Measurements from ENCODE around the gene AFAP1L1. TPM values are rescaled to one million over a fixed set of nuclear protein-coding genes. Genes with fewer than 3 reads are reported as not detected.

AFAP1L1 gene
- total RNA-seq, 2 experiments from 2014 or later: not detected

DNA sequence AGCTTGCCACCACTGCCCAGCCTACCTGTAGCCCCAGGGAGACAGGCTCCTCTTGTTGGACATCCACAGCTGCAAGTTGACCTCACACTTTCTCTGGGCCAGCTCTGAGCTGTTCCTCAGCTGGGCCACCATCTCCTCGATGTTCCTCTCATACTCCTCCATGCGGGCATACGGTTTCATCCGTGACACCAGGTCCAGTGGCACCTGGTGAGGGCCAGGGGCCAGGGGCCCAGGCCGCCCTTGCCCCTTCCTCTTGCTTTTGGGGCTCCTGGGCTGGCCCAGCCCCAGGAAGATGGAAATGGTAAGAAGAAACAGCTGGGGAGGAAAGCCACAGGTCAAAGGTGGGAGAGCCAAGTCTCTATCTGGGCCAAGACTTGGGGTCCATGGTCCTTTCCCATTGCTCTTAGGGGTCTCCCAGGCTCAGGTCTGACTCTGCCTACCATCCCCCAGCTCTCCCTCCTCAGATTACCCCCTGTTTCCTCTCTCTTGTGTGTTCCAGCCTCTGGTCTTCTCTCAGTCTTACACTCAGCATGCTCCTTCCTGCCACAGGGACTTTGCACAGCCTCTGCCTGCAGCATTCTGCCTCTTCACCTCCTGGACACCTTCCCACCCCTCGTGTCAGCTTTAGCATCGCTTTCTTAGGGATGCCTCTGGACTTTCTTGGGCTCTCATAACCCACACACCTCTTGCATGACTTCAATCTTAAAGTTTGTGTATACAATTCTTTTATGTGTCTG, 105.2 kb downstream of the AFAP1L1 start:
- Mint-ChIP-seq H3K9me3 (no peaks in the 10 kb centered on the region), H3K4me1 (ENCODE audit: low read depth) (no peaks in the 10 kb centered on the region), H3K27ac (no peak overlapping the region), H3K4me3 (no peak overlapping the region), H3K27me3 (peaks cover under 1% of the 10 kb centered on the region), H3K36me3 (no peaks in the 10 kb centered on the region)
- ChIA-PET POLR2A (no interaction called here), CTCF (interaction anchor here (1.8 kb wide), 1 partner anchor 9 kb away, joined by 9 read pairs; no protein-coding TSS in a partner anchor)
- intact Hi-C loops (cut with micrococcal nuclease): no loop called here
- DNase-seq: no peak

DNA sequence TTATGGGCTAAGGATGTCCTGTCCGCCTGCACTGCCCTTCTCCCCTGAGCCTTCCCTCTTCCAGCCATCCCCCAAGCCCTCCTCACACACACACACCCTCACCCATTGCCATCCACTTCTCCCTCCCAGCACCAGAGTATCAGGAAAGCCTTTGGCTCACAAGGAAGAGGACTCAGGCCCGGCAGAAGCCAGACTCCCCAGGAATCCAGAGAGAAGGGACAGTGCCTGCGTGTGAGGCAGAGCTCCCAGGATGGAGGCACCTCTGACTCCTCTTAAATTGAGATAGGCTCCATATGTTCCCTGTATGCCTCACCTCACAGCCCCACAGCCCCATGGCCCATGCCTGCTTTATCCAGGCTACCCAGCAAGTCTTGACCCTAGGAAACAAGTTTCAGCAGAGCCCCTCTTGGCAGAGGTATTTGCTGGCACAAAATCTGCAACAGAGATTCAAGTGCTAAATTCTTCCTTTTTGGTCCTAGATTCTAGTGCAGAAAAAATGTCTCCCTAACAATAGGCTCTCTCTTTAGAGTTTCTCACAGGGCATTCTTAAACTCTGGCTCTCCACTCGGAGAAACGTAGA, 106.7 kb downstream of the AFAP1L1 start:
- no peaks in the 10 kb centered on the region for H3K4me1 Mint-ChIP-seq (ENCODE audit: low read depth)
- H3K27ac Mint-ChIP-seq: no peak overlapping the region
- peaks cover 1% of the 10 kb centered on the region for H3K27me3 Mint-ChIP-seq
- intact Hi-C loops (cut with micrococcal nuclease): no loop called here
- no peak for DNase-seq
- CTCF ChIA-PET: interaction anchor here (0.6 to 9.5 kb wide), 2 partner anchors 15 to 184 kb away, joined by 3 to 65 read pairs; no protein-coding TSS in a partner anchor
- no peak overlapping the region for H3K4me3 Mint-ChIP-seq
- POLR2A ChIA-PET: no interaction called here
- H3K9me3 Mint-ChIP-seq: no peaks in the 10 kb centered on the region
- no peaks in the 10 kb centered on the region for H3K36me3 Mint-ChIP-seq

DNA sequence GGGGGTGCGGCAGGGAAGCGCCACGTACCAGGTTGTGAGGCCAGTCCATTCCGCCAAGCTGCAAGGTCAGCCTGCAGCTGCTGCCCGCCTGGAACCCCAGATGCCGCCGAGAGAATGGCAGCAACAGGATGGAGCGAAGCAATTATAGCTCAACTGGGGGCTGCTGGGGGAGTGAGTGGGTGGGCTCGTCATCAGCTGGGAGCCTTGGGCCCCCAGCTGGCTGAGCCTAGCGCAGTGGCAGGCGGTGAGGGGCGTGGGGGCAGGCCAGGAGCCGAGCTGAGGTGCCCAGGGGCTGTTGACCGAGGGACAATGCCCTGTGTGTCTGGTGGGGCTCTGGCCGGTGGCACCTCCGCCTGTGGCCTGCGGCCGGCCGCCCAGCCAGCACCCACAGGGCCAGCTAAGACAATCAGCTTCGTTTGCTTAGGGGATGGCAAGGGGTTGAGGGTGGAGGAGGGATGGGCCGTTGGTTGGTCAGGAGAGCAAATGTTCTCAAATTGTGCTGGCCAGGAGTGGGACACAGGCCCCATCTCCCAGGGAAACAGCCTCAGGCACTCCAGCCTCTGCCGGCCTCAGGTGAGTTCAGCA, 107.6 kb downstream of the AFAP1L1 start, which contains the start of gene IL17B:
Gene IL17B, minus strand, starts transcription at position 116 of the 585 bp plus-strand sequence. Its CDS starts 67 bp downstream, at position 49.
- H3K4me3 Mint-ChIP-seq: no peak within 1 kb of the TSS
- CTCF ChIA-PET: interaction anchor here (1.0 to 9.5 kb wide), 6 partner anchors 10 to 185 kb away, joined by 3 to 65 read pairs (median 26); no protein-coding TSS in a partner anchor
- no peaks in the 10 kb centered on the region for H3K4me1 Mint-ChIP-seq (ENCODE audit: low read depth)
- peaks cover 1% of the 10 kb centered on the region for H3K27me3 Mint-ChIP-seq
- intact Hi-C loops (cut with micrococcal nuclease): no loop called here
- DNase-seq: no peak
- POLR2A ChIA-PET: no interaction called here
- H3K27ac Mint-ChIP-seq: no peak within 1 kb of the TSS
- no peaks in the 10 kb centered on the region for H3K36me3 Mint-ChIP-seq
- no peaks in the 10 kb centered on the region for H3K9me3 Mint-ChIP-seq

DNA sequence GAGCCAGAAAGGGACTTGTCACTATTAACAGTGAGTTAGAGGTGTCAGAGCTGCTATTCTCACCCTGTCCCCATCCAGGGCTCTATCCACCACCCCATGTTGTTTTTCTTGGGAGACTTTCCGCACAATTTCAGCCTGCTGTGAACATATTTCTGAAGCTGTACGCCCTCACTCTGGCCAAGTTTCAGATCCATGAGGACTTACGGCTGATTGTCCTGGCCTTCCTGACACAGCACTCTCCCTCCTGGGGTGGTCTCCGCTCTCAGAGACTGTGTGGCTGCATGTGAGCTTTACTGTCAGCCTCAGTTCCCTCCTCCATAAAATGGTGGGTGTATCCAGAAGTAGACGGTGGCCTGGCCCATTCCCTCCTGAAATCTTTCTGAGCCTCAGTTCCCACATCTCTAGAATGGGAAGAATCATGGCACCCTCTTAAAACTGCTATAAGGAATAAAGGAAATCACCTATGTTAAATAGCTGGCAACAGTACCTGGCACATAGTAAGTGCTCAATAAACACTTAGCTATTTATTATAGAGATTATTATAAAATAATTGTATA, 108.2 kb downstream of the AFAP1L1 start:
- intact Hi-C loops (cut with micrococcal nuclease): loop anchor here (5.0 kb wide), 1 partner anchor 237 kb away; no protein-coding TSS in a partner anchor
- H3K27ac Mint-ChIP-seq: no peak overlapping the region

DNA sequence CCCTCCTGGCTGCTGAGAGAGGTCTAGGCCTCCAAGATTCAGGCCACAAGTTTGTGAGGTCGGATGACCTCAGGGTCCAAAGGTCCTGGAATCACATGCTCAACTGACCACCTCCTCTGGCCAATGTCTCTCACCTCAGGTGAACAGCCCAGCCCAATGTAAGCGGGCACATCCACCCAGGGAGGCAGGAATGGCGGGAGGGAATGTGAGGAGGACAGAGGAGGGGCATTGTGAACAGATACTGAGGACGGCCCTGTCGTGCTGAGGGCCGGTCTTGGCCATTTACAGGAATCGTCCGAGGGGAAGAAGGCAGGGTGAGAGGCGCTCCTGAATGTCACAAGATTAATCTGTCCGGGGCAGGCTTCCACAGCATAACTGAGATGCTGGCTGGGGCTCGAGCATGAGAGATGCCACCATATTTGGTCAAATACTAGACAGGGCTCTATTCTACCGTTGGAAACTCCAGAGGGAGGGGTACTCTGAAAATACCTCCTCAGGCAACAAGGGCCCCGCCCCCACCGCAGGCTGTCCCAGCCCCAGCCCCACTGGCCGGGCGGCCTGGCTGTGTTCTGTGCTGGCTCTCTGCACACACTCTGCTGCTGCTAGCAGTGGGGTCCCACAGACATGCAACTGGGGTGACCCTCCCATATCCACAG, 108.9 kb downstream of the AFAP1L1 start:
- Mint-ChIP-seq H3K27ac (no peak overlapping the region), H3K36me3 (no peaks in the 10 kb centered on the region), H3K9me3 (no peaks in the 10 kb centered on the region), H3K4me1 (ENCODE audit: low read depth) (no peaks in the 10 kb centered on the region), H3K27me3 (peaks cover 1% of the 10 kb centered on the region), H3K4me3 (no peak overlapping the region)
- intact Hi-C loops (cut with micrococcal nuclease): loop anchor here (5.0 kb wide), 1 partner anchor 237 kb away; no protein-coding TSS in a partner anchor
- DNase-seq: no peak
- CTCF ChIA-PET: interaction anchor here (0.9 to 9.5 kb wide), 13 partner anchors 8 to 238 kb away, joined by 3 to 65 read pairs (median 5); no protein-coding TSS in a partner anchor
- POLR2A ChIA-PET: no interaction called here

More for the DNA sequence above, 108.2 kb downstream of the AFAP1L1 start:
- Mint-ChIP-seq H3K9me3 (no peaks in the 10 kb centered on the region), H3K4me1 (ENCODE audit: low read depth) (no peaks in the 10 kb centered on the region), H3K27me3 (peaks cover 1% of the 10 kb centered on the region), H3K4me3 (no peak overlapping the region), H3K36me3 (no peaks in the 10 kb centered on the region)
- POLR2A ChIA-PET: no interaction called here
- CTCF ChIA-PET: interaction anchor here (1.0 to 9.5 kb wide), 7 partner anchors 10 to 238 kb away, joined by 3 to 65 read pairs (median 9); no protein-coding TSS in a partner anchor
- DNase-seq: no peak

DNA sequence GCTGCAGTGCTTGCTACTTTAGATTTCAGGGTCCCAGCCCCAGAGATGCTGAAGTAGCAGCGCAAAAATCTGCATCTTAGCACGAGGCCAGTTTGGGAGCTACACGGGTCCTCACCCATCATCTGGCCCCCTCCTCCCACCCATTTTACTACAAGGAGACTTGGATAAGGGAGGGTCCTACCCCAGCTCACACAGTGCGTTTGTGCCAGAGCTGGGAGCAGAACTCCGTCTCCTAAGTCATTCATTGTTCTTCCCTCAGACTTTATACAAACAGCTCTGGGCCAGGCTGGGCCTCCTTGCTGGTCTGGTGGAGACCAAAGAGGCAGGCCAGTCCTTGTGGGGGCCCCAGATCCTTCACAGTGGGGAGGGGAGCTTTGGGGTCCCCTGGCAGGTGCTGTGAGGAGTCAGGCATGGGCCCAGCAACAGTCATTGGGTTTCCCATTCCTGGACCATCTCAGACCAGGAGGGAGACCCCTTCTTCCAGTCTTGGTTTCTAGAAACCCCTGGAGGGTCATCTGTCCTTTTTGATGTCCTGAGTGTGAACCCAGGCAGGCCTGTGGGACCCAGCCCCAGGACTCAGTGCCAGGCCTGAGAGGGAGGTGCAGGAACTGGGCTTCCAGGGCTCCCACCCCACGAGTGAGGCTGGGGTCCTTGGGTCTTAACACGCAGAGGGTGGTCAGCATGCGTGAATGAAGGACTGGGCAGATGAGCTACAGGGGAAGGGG, 109.8 kb downstream of the AFAP1L1 start:
- intact Hi-C loops (cut with micrococcal nuclease): loop anchor here (5.0 kb wide), 1 partner anchor 236 kb away; no protein-coding TSS in a partner anchor
- Mint-ChIP-seq H3K27ac (no peak overlapping the region), H3K9me3 (no peaks in the 10 kb centered on the region), H3K4me3 (no peak overlapping the region), H3K27me3 (peaks cover 1% of the 10 kb centered on the region), H3K4me1 (ENCODE audit: low read depth) (no peaks in the 10 kb centered on the region), H3K36me3 (no peaks in the 10 kb centered on the region)
- no peak for DNase-seq
- CTCF ChIA-PET: interaction anchor here (0.9 to 9.5 kb wide), 20 partner anchors 9 to 241 kb away, joined by 3 to 65 read pairs (median 4); no protein-coding TSS in a partner anchor
- POLR2A ChIA-PET: interaction anchor here (0.5 kb wide), 1 partner anchor 116 kb away, joined by 3 read pairs; no protein-coding TSS in a partner anchor

DNA sequence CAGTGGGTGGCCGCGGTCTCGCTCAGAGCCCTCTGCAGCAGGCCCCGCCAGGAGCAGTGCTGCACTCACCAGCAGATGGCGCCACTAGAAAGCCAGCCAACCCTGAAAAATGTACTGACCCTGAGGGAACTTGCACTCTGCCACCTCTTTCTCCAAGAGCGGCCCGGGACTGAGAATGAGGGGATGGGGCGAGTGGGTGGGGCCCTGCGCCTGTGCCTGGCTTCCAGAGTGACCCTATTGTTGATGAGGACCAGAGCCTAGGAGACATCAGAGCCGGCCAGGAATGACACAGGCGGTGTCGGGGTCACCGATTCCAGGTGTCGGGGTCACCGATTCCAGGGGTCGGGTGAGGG, 110.3 kb downstream of the AFAP1L1 start:
- CTCF ChIA-PET: interaction anchor here (0.7 to 9.5 kb wide), 23 partner anchors 8 to 241 kb away, joined by 3 to 65 read pairs (median 4); no protein-coding TSS in a partner anchor
- H3K27ac Mint-ChIP-seq: no peak overlapping the region

DNA sequence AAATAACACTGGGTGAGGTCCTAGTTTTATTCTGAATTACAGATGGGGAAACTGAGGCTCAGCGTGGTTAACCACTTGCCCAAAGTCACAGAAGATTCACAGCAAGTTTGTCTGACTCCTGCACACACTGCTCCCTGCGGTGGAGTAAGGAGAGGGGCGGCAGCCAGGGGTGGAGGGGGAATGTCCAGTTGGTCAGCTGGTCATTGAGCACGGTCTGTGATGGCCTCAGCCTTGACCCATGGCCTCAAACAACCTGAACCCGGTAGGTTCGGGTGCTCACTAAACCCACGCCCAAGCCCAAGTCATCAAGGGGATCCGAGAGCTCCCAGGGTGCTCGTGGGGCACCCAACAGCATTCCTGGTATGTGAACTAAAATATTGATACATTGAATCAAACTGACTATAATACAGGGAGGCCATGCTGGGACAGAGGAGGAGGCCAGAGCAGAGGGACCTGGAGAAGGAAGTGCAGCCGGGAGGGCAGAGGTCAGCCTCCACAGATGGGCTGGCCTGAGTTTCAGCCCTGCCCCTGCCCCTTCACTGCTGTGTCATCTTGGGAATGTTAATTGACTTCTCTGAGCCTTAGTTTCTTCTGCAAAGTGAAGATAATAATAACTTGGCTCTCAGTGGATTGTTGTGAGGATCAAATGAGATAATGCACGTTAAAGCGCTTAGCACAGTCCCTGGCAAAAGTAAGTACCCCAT, 111.0 kb downstream of the AFAP1L1 start:
- DNase-seq: no peak
- ChIA-PET POLR2A (no interaction called here), CTCF (interaction anchor here (0.6 to 9.5 kb wide), 20 partner anchors 8 to 240 kb away, joined by 3 to 65 read pairs (median 4); partner anchors contain the start of gene ARHGEF37)
- Mint-ChIP-seq H3K36me3 (no peaks in the 10 kb centered on the region), H3K9me3 (no peaks in the 10 kb centered on the region), H3K27me3 (peaks cover 1% of the 10 kb centered on the region), H3K27ac (no peak overlapping the region), H3K4me3 (no peak overlapping the region), H3K4me1 (ENCODE audit: low read depth) (no peaks in the 10 kb centered on the region)
- intact Hi-C loops (cut with micrococcal nuclease): loop anchor here (1.0 to 5.0 kb wide), 3 partner anchors 49 to 235 kb away; no protein-coding TSS in a partner anchor

More for the DNA sequence above, 110.3 kb downstream of the AFAP1L1 start:
- no peaks in the 10 kb centered on the region for H3K9me3 Mint-ChIP-seq
- no peak overlapping the region for H3K4me3 Mint-ChIP-seq
- no peaks in the 10 kb centered on the region for H3K36me3 Mint-ChIP-seq
- peak; percentile 82 for DNase-seq
- H3K27me3 Mint-ChIP-seq: peaks cover 1% of the 10 kb centered on the region
- intact Hi-C loops (cut with micrococcal nuclease): loop anchor here (1.0 to 5.0 kb wide), 3 partner anchors 49 to 235 kb away; no protein-coding TSS in a partner anchor
- H3K4me1 Mint-ChIP-seq (ENCODE audit: low read depth): no peaks in the 10 kb centered on the region
- POLR2A ChIA-PET: no interaction called here

DNA sequence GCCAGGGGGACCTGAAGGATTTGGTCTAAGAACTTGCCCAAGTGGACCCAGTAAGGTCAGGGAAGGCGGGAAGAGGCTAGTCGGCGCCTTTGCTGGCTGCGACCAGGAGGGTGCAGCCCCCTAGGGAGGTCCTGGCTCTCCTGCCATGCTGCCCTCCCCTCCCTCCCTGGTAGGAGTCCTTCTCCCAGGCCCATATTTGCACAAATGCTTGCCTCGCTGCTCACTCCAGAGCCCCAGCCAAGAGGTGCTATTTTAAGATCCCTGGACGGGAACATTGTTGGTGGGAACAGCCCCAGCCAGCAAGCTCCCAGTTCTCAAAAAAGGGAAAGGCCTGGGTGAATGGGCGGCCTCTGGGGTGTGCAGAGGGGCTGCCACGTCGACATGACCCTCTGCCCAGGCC, 111.7 kb downstream of the AFAP1L1 start:
- CTCF ChIA-PET: interaction anchor here (2.0 to 9.5 kb wide), 5 partner anchors 12 to 182 kb away, joined by 4 to 65 read pairs (median 46); no protein-coding TSS in a partner anchor
- intact Hi-C loops (cut with micrococcal nuclease): loop anchor here (5.0 kb wide), 1 partner anchor 234 kb away; no protein-coding TSS in a partner anchor
- Mint-ChIP-seq H3K4me1 (ENCODE audit: low read depth) (no peaks in the 10 kb centered on the region), H3K27me3 (peaks cover 1% of the 10 kb centered on the region), H3K4me3 (no peak overlapping the region), H3K9me3 (no peaks in the 10 kb centered on the region), H3K27ac (no peak overlapping the region), H3K36me3 (no peaks in the 10 kb centered on the region)
- DNase-seq: no peak
- POLR2A ChIA-PET: no interaction called here

DNA sequence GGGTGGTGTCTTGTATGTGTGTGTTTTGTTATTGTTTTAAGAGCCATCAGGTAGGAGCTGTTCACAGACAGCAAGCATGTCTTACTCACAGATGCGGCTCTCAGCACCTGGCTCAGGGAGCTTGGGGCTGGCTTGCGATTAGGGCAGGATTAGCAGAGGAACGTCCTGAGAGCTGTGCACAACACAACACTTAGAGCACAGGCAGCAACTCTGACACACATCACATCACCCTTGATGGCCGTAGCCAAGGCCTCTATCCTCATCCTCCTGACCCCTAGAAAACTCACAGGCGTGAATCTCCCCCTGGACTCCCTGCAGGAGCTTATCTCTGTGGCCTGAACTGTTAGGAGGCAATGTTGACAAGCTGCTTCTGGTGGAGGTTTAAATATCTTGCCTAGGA, 114.5 kb downstream of the AFAP1L1 start:
- DNase-seq: no peak
- POLR2A ChIA-PET: no interaction called here
- Mint-ChIP-seq H3K27ac (no peak overlapping the region), H3K9me3 (no peaks in the 10 kb centered on the region), H3K27me3 (peaks cover 1% of the 10 kb centered on the region), H3K36me3 (no peaks in the 10 kb centered on the region), H3K4me3 (no peak overlapping the region), H3K4me1 (ENCODE audit: low read depth) (no peaks in the 10 kb centered on the region)
- intact Hi-C loops (cut with micrococcal nuclease): no loop called here
- CTCF ChIA-PET: interaction anchor here (1.4 to 9.5 kb wide), 4 partner anchors 15 to 179 kb away, joined by 5 to 65 read pairs (median 16); no protein-coding TSS in a partner anchor

Data from activated CD4-positive, alpha-beta memory T cell treated with anti-CD3 and anti-CD28 coated beads for 36 hours (primary cell).